ENCODE data around the gene MYL5.
"Not testable (repeated sequence)": the region's sequence is repeated elsewhere in the genome, so short reads cannot be mapped to it uniquely, and the experiment has no call there.

The MYL5 gene

DNA sequence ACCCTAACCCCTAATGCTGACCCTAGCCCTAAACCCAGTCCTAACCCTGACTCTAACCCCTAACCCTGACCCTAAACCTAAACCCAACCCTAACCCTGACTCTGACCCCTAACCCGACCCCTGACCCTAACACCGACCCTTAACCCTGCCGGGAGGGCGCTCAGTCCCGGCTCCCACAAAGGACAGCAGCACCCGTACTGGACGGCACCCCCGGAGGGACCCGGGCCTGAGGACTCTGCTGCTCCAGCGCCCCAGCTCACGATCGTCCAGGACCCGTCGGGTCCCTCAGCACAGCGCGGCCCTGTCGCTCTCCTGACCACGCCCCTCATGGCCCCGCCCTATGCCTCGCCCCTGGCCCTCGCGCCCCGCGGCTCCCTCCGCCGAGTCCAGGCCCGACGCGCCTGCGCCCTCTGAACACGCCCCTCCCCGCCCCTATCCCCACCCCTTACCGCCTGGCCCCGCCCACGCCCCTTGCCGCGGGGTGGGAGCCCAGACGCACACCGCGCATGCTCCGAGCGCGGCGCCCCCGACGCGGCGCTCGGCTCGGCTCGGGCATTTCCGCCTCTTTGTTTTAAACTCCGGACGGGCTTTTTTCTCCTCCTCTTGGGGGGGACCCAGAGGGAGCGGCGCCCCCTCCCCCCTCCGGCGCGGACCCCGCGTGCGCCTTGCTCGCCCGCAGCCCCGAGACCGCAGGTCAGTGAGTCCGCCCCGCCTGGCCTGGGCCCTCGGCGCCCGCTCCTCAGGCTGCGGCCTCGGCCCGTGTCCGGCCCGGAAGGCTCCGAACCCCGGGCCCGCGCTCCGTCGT lies 31.1 kb downstream of the MYL5 start, which contains the start of gene PCGF3:
Gene PCGF3, plus strand, starts transcription at position 555 of the 805 bp plus-strand sequence. CDS start 27,849 bp downstream, outside the sequence.
- peak; percentile 92 to 96 for DNase-seq (ENCODE audit: low read depth in 2 of 2)

DNA sequence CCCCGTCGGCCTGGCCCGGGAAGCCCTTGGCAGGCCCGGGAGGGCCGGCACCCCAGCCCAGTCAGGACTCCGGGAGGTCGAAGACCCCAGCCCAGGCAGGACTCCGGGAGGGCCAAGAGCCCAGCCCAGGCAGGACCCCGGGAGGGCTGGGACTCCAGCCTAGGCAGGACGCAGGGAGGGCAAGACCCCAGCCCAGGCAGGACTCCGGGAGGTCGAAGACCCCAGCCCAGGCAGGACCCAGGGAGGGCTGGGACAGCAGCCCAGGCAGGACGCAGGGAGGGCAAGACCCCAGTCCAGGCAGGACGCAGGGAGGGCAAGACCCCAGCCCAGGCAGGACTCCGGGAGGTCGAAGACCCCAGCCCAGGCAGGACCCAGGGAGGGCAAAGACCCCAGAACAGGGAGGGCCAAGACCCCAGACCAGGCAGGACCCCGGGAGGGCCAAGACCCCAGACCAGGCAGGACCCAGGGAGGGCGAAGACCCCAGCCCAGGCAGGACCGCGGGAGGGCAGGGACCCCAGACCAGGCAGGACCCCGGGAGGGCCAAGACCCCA lies 31.8 kb downstream of the MYL5 start:
- not testable (repeated sequence) for DNase-seq (ENCODE audit: low read depth in 2 of 2)

DNA sequence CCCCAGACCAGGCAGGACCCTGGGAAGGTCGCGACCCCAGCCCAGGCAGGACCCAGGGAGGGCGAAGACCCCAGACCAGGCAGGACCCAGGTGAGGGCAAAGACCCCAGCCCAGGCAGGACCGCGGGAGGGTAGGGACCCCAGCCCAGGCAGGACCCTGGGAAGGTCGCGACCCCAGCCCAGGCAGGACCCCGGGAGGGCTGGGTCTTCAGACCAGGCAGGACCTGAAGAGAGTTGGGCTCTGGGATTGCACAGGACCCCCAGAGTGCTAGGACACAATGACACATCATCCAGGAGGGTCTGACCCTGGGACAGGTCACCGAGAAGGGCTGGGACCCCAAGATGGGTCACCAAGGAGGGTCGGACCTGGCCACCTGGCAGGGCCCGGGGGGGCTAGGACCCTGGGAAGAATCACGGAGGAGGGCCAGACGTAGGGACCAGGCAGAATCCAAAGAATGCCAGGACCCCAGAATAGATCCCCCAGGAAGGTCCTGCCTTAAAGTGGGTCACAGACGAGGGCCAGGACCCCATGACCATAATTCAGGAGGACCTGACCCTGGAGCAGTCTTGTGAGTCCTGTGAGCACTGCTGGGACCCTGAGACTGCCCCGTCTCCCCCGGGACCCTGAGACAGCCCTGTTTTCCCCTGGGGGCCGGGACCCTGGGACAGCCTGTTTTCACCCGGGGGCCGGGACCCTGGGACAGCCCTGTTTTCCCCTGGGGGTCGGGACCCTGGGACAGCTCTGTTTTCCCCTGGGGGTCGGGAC lies 32.7 kb downstream of the MYL5 start:
- no peak for DNase-seq (ENCODE audit: low read depth in 2 of 2)

DNA sequence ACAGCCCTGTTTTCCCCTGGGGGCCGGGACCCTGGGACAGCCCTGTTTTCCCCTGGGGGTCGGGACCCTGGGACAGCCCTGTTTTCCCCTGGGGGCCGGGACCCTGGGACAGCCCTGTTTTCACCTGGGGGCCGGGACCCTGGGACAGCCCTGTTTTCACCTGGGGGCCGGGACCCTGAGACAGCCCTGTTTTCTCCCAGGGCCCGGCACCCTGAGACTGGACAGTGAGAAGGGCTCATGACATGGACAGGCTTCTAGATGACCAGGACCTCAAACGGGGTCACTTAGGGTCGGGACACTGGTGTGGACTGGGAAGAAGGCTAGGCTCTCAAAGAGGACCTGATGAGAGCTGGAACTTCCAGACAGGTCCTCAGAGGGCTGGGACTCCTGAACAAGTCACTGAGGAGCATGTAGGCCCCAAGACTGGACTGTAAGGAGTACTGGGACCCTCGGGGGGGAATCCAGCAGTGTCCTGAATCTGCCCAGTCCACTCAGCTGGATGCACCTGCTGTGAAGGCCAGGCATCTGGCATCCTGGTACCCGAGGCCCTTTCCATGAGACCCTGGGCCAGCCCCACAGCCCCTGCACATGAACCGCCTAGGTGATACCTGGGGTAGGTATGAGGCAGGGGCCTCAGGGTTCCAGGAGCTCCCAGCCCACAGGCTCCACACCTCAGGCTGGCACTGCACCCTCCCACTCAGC lies 33.7 kb downstream of the MYL5 start:
- no peak for DNase-seq (ENCODE audit: low read depth in 2 of 2)

DNA sequence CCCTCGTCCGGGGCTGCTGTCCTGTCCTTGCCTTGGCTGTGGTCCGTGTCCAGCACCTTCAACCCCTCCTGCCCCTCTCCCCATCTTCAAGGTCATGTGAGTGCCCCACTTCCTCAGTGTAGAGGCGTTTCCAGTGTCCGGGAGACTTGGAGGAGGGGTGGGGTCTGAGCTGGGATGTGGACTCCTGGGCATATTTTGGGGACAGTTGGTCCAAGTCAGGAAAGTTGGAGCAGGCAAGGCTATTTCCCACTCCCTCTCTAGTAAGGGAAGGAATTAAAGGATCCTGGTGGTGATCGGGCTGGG lies 34.2 kb downstream of the MYL5 start:
- no peak for DNase-seq (ENCODE audit: low read depth in 2 of 2)

DNA sequence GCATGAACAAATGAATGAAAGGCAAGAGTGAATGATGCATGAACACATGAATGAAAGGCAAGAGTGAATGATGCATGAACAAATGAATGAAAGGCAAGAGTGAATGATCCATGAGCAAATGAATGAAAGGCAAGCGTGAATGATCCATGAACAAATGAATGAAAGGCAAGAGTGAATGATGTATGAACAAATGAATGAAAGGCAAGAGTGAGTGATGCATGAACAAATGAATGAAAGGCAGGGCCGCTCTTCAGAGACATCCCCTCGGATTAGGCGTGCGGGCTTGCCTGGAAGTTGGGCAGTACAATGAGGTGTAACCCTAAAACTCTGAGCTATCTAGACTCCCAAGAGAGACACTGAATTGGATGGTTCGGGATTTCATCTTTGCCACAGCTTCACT lies 35.0 kb downstream of the MYL5 start:
- no peak for DNase-seq (ENCODE audit: low read depth in 2 of 2)

DNA sequence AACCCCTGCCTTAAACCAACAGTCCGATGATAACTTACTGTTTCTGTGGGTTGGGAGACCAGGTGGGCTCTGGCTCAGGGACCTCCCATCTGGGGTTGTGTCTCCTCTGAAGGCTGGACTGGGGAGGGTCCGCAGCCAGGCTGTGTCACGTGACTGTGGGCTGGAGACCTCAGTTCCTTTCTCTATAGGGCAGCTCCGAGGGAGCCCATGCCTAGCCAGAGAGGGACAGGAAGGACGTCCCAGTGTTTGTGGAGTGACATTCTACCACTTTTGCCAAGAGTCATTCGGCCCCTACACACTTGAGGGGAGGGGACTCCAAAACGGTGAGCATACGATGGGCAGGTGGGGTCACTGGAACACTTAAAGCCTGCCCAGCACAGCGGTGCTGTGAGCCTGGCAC lies 35.8 kb downstream of the MYL5 start:
- DNase-seq (ENCODE audit: low read depth in 2 of 2): no peak

DNA sequence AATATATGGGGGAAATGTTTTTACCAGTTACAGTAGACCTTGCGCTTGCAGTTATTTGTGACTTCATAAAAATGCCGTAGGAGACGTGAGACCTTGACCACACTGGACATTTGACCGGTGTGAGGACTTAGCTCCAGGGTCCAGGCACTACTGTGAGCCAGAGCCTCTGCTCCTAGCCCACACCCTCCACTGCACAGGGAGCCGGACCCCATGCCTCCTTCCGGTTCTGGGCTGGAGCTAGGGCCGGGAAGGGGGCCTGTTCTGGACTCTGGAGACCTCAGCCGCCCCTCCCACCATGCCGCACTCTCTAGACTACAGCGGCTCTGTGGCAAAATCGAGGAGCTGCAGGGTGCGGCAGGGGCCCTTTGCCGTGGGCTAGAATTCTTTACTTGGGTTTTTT lies 36.6 kb downstream of the MYL5 start:
- DNase-seq (ENCODE audit: low read depth in 2 of 2): no peak

DNA sequence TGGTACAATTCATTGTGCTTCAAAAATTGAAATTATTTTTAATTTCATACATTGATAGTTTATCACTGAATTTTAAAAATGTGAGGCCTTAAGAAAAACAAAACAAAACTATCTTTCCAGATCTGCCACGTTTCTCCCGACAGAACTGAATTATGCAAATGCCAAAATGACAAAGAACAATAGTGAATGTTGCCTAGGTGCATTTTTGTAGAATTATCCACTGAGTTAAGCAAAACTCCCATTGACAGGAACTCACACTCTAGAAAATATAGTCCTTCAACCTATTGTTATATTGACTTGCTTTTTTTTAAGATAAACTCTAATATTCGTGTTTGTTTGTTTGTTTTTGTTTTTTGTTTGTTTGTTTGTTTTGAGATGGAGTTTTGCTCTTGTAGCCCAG lies 37.8 kb downstream of the MYL5 start:
- DNase-seq (ENCODE audit: low read depth in 2 of 2): no peak

DNA sequence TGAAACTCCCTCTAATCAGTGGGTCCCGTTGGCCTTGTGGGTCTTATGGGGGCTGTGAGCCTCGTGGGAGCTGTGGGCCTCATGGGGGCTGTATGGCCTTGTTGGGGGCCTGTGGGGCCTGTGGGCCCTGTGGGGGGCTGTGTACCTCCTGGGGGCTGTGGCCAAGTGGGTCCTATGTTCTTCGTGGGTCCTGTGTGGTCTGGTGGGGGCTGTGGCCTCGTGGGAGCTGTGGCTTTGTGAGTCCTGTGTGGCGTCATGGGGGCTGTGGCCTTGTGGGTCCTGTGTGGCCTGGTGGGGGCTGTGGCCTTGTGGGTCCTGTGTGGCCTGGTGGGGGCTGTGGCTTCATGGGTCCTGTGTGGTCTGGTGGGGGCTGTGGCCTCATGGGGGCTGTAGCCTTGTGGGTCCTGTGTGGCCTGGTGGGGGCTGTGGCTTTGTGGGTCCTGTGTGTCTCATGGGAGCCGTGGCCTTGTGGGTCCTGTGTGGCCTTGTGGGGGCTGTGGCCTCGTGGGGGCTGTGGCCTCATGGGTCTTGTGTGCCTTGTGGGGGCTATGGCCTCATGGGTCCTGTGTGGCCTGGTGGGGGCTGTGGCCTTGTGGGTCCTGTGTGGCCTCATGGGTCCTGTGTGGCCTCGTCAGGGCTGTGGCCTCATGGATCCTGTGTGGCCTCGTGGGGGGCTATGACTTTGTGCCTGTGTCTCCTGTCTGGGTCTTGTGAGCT lies 38.7 kb downstream of the MYL5 start:
- DNase-seq (ENCODE audit: low read depth in 2 of 2): no peak

DNA sequence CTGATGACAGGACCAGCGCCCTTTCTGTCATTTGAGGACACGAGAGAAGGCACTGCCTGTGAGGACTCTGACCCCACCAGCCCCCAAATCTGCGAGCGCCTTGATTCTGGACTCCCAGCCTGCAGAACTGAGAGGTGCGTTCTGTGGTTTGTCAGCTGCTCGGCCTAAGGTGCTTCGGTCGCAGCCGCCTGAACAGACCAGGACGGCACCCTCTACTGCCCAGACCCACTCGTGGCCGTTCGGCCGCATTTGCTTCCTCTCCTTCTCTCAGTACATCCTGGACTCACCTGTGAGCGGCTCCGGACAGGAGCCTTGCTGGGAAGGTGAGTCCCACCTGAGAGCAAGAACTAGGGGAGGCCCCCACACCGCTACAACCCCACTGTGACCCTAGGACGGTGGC lies 39.7 kb downstream of the MYL5 start:
- no peak for DNase-seq (ENCODE audit: low read depth in 2 of 2)

DNA sequence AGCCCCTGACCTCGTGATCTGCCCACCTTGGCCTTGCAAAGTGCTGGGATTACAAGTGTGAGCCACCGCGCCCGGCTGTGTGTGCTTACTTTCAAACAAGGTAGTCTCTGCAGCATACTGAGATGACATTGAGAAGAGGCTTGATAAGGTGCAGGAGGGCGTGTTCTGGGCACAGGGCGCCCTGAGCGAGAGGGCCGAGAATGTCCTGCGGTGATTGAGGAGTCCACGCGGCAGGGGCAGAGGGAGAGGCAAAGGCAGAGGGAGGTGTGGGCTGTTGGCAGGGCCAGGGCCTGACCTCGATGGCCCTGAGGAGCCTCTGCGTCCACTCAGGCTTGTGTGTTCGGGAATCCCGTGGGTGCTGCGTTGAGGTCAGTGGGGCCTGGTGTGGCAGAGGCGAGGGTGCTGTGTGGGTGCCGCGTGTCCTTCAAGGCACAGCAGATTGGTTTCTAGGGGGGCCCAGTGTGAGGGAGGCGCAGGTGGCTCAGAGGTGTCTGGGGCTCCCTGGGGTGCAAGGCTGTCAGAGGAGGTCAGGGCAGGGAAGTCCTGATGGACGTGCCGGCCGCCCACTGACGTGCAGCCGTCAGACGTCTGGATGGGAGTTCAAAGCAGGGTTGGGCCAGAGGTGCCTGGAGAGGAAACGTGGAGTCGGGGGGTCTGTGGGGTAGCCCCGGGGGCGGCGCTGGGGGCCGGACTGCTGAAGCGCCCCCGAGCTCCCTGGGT lies 43.4 kb downstream of the MYL5 start:
- DNase-seq (ENCODE audit: low read depth in 2 of 2): no peak

DNA sequence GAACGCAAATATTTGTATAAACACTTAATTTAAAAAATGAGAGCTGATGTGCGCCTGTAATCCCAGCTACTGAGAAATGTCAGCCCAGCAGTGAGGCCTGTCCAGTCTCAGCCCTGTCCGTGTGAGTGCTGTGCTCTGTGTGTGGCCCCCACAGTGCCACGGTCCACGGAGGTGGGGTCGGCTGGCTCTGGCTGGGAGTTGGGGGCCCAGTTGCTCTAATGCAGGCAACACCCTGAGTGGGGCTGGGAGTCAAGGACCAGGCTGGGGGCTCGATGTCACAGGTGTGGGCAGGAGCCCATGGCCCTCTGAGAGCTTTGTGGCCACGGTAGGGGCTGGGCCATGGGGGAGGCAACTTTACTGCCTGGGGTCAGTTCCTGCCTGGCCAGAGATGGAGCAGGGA lies 44.1 kb downstream of the MYL5 start:
- no peak for DNase-seq (ENCODE audit: low read depth in 2 of 2)

DNA sequence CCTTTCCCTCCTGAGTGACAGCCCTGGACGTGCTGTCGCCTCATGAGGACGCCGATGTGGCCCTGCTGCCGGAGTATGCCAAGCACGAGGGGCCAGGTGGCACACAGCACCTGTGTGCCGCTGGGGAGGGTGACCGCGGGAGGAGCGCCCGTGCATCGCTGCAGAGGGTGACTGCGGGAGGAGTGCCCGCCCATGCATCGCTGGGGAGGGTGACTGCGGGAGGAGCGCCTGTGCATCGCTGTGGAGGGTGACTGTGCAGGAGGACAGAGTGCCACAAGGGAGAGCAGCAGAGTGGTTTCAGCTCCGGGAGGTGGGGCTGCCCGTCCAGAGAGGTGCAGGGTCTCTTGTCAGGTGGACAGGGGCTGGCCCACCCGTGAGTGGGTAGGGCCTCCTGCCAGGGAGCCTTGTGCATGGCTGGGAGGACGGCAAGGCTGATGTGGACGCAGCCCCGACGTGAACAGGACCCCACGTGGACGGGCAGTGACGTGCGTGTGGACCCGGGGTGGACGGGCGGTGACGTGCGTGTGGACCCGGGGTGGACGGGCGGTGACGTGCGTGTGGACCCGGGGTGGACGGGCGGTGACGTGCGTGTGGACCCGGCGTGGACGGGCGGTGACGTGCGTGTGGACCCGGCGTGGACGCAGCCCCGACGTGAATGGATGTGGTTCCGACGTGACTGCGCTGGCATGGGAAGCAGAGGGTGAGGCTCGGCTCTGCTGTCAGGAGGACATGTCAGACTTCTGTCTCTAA lies 45.9 kb downstream of the MYL5 start:
- no peak for DNase-seq (ENCODE audit: low read depth in 2 of 2)

DNA sequence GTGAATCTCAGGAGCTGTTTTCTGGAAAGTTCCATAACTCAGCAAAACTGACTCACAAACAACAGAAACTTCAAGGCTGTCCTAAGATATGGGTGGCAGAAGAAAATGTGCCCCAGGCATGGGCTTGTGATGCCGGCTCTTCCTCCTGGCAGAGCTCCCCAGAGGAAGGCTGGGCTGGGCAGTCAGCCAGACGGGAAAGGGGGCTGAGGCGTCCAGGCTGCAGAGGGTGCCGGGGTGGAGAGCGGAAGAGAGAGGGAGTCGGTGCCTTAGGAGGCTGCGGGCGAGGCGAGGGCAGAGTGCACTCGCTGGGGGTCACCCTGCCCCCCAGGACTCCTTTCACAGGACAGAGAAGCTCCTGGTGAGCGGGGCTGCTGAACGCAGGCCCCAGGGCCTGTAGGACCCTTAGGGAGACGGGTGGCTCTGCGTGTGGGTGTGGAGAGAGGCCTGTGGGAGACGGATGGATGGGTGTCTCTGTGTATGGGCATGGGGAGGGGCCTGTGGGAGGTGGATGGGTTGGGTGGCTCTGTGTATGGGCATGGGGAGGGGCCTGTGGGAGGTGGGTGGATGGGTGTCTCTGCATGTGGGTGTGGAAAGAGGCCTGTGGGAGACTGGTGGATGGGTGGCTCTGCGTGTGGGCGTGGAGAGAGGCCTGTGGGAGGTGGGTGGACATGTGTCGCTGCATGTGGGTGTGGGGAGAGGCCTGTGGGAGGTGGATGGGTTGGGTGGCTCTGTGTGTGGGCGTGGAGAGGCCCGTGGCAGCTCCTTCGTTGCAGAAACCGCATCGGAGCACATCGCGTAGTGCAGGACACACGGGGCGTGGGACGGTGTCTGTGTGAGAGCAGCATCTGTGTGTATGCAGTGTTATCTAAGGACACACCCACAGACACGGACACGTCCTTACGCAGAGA lies 47.2 kb downstream of the MYL5 start:
- DNase-seq (ENCODE audit: low read depth in 2 of 2): no peak

DNA sequence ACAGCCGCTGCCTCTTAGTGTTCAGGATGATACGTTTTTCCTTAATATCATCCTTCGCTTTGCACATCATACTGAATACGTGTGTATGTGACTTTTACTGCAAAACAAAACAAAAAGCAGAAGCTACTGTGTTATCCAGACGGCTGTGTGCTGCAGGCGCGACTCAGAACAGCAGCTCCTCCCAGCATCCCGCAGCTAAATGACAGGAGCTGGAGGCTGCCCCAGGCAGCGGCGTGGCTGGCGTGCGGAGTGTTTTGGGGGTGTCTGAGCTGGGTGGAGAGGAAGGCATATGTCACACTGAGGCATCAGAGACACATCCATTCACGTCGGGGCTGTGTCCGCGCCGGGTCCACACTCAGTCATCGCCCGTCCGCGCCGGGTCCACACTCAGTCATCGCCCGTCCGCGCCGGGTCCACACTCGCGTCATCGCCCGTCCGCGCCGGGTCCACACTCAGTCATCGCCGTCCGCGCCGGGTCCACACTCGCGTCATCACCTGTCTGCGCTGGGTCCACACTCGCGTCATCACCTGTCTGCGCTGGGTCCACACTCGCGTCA lies 47.9 kb downstream of the MYL5 start:
- DNase-seq (ENCODE audit: low read depth in 2 of 2): no peak

DNA sequence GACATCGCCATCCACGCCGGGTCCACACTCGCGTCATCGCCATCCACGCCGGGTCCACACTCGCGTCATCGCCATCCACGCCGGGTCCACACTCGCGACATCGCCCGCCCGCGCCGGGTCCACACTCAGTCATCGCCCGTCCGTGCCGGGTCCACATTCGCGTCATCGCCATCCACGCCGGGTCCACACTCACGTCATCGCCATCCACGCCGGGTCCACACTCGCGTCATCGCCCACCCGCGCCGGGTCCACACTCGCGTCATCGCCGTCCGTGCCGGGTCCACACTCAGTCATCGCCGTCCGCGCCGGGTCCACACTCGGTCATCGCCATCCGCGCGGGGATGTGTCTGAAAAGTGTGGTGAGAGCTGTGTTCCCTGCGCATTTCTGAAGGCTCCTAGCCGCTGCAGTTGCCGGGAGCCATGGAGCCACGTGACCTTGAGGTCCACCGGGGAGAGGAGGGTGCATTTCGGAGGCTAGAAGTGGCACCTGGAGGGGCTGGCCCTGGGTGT lies 48.6 kb downstream of the MYL5 start:
- no peak for DNase-seq (ENCODE audit: low read depth in 2 of 2)

DNA sequence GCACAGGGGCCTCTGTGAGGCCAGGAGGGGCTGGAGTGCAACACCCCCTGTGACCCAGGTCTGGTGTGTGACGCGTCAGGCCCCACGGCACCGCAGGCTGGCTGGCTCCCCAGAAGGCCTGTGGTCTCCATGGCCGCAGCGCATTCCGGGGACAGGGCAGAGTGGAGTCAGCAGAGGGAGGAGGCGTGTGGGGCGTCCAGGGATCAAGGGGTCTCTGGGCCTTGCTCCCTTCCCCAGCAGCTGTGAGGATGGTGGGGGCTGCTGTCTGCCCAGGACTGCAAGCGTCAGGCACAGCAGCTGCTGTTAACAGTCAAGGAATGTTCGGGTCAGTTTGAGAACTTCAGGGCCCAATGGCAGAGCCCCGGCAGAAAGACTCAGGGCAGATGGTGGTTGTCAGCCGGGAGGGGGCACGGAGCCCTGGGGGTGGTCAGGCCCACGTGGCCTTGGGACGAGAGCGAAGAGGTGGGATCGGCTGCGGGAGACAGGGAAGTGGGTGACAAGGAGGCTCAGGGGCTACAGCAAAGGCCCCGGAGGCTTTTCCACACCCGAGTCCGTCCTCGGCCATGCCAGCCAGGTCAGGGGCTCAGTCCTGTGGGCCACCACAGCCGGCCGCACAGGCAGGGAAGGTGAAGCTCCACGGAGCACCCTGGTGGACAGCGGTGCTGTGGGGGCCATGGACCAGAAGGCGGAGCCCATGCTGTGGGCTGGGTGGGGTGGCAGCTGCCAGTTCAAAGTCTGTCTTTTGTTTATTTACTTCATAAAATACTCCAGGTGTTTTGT lies 49.6 kb downstream of the MYL5 start:
- DNase-seq (ENCODE audit: low read depth in 2 of 2): no peak
